IMR-90 (cell line): ENCODE measurements around the gene PLPP3. TPM values are rescaled to one million over a fixed set of nuclear protein-coding genes. Genes with fewer than 3 reads are reported as not detected.
A peak's percentile ranks its signal among the peaks of the same experiment; 100 is the strongest.

ENCODE experiments used
- ATAC-seq: fragments of 200-7000 bp; cut with Tn5 transposase; 2 replicates; pipeline ENCODE4 v1.9.1; 2020; ENCODE audit warnings: low read depth, mild to moderate bottlenecking, moderate library complexity
- BruUV-seq: library from RNA; stranded (reverse); fragments of 400-500 nt; replicated peaks from 2 replicates; lab custom pipeline; 2021; lab: Mats Ljungman, UMichigan
- CTCF ChIA-PET: fragments of 300-600 bp; formaldehyde crosslinking; extraction: SDS; loops from one replicate; lab custom pipeline; 2021; ENCODE audit warnings: antibody characterized with exemption; lab: Yijun Ruan, JAX
- POLR2A ChIA-PET: fragments of 300-600 bp; sonication (Branson Sonifier 250); formaldehyde crosslinking; loops from one replicate; lab custom pipeline; 2022; ENCODE audit warnings: antibody characterized with exemption; ENCODE audit not compliant: unreplicated experiment; lab: Charles Lee
- DNase-seq: peaks from one replicate; pipeline ENCODE4 v3.0.0; 2013
- H2AFZ ChIP-seq: replicated peaks from 2 replicates; pipeline ENCODE3; 2013; ENCODE audit warnings: low read length, mild to moderate bottlenecking; ENCODE audit not compliant: poor library complexity
- H2AK5ac ChIP-seq: 2 replicates; pipeline ENCODE4 v1.6.1; 2013; ENCODE audit warnings: low read depth, low read length, inconsistent platforms
- H2AK9ac ChIP-seq: replicated peaks from 2 replicates; pipeline ENCODE3; 2013; ENCODE audit warnings: mild to moderate bottlenecking, low read depth, low read length, moderate library complexity; ENCODE audit not compliant: poor library complexity
- H2BK120ac ChIP-seq: 2 replicates; pipeline ENCODE4 v1.6.1; 2013; ENCODE audit warnings: low read depth, low read length, inconsistent platforms
- H2BK15ac ChIP-seq: 3 replicates; pipeline ENCODE4 v1.6.1; 2013; ENCODE audit warnings: low read depth, low read length, inconsistent platforms
- H2BK20ac ChIP-seq: 2 replicates; pipeline ENCODE4 v1.6.1; 2013; ENCODE audit warnings: low read depth, mild to moderate bottlenecking, inconsistent platforms, low read length, moderate library complexity
- H2BK5ac ChIP-seq: 2 replicates; pipeline ENCODE4 v1.6.1; 2013; ENCODE audit warnings: mild to moderate bottlenecking, low read depth, low read length, inconsistent platforms; ENCODE audit not compliant: poor library complexity, severe bottlenecking
- H3K14ac ChIP-seq: replicated peaks from 2 replicates; pipeline ENCODE4 v1.6.1; 2013; ENCODE audit warnings: low read depth, low read length, inconsistent platforms
- H3K18ac ChIP-seq: 2 replicates; pipeline ENCODE4 v1.6.1; 2013; ENCODE audit warnings: low read depth, low read length, control low read depth
- H3K23ac ChIP-seq: 2 replicates; pipeline ENCODE4 v1.6.1; 2013; ENCODE audit warnings: low read depth, low read length, inconsistent platforms
- H3K27ac ChIP-seq: 2 replicates; pipeline ENCODE4 v1.5.1; 2013; ENCODE audit warnings: mild to moderate bottlenecking, control low read depth, low read length; ENCODE audit not compliant: insufficient read depth
- H3K27me3 ChIP-seq: 2 replicates; pipeline ENCODE4 v1.6.1; 2013; ENCODE audit warnings: low read length; ENCODE audit not compliant: control insufficient read depth, insufficient read depth
- H3K36me3 ChIP-seq: 2 replicates; pipeline ENCODE4 v1.6.1; 2013; ENCODE audit warnings: low read length, mixed read lengths; ENCODE audit not compliant: control insufficient read depth, insufficient read depth
- H3K4ac ChIP-seq: 2 replicates; pipeline ENCODE4 v1.6.1; 2013; ENCODE audit warnings: low read depth, low read length, inconsistent platforms
- H3K4me1 ChIP-seq: 2 replicates; pipeline ENCODE4 v1.6.1; 2013; ENCODE audit warnings: low read length, mixed read lengths; ENCODE audit not compliant: control insufficient read depth, insufficient read depth
- H3K4me2 ChIP-seq: 2 replicates; pipeline ENCODE4 v1.6.1; 2013; ENCODE audit warnings: low read depth, mild to moderate bottlenecking, control low read depth, low read length, moderate library complexity
- H3K4me3 ChIP-seq: 2 replicates; pipeline ENCODE4 v1.5.1; 2013; ENCODE audit warnings: low read depth, mild to moderate bottlenecking, control low read depth, low read length, moderate library complexity; ENCODE audit not compliant: insufficient read depth
- H3K56ac ChIP-seq: 2 replicates; pipeline ENCODE4 v1.6.1; 2013; ENCODE audit warnings: low read length, inconsistent platforms; ENCODE audit not compliant: insufficient read depth; ENCODE audit errors: extremely low read depth
- H3K79me1 ChIP-seq, 2 experiments: 2 replicates each; pipeline ENCODE4 v1.6.1; 2013; ENCODE audit warnings: low read length in 2 of 2, inconsistent platforms in 1 of 2, low read depth in 1 of 2
- H3K9ac ChIP-seq: 2 replicates; pipeline ENCODE4 v1.6.1; 2013; ENCODE audit warnings: low read depth, low read length, control low read depth
- H3K9me1 ChIP-seq: 2 replicates; pipeline ENCODE4 v1.6.1; 2013; ENCODE audit warnings: low read length, inconsistent platforms; ENCODE audit not compliant: insufficient read depth
- H3K9me3 ChIP-seq: 2 replicates; pipeline ENCODE4 v1.6.1; 2013; ENCODE audit warnings: low read length; ENCODE audit not compliant: control insufficient read depth, insufficient read depth
- H4K20me1 ChIP-seq: 2 replicates; pipeline ENCODE4 v1.6.1; 2013; ENCODE audit warnings: low read length, inconsistent platforms; ENCODE audit not compliant: insufficient read depth
- H4K5ac ChIP-seq: 2 replicates; pipeline ENCODE4 v1.6.1; 2013; ENCODE audit warnings: mild to moderate bottlenecking, low read depth, low read length, control low read depth
- H4K8ac ChIP-seq, 2 experiments: 2 replicates each; pipeline ENCODE4 v1.6.1; 2013; ENCODE audit warnings: low read depth in 2 of 2, low read length in 2 of 2, control low read depth in 1 of 2, inconsistent platforms in 1 of 2
- H4K91ac ChIP-seq: 2 replicates; pipeline ENCODE4 v1.6.1; 2013; ENCODE audit warnings: low read depth, low read length, inconsistent platforms; ENCODE audit not compliant: insufficient read depth
- CHD1 ChIP-seq: IDR thresholded peaks from 2 replicates; pipeline ENCODE4 v1.6.1; 2012; ENCODE audit warnings: low read depth, low read length, improper control_type of control experiment
- MAFK ChIP-seq: IDR thresholded peaks from 2 replicates; pipeline ENCODE4 v1.6.1; 2012; ENCODE audit warnings: low read depth, low read length, improper control_type of control experiment
- WGBS, 2 experiments: methylation state at CpG; one replicate each; pipeline versions ENCODE4 v1.1.5 to v1.1.7; 2013; ENCODE audit warnings: missing lambda C conversion rate in 2 of 2; ENCODE audit not compliant: insufficient read length in 1 of 2; ENCODE audit errors: extremely low coverage in 2 of 2; 5-methylcytosine and 5-hydroxymethylcytosine counted together
- dilution Hi-C: fragments of 300-500 bp; cut with HindIII; formaldehyde crosslinking; loops from one replicate; pipeline ENCODE4 v1.14.3; 2018; ENCODE audit warnings: low sequenced_read_pairs; ENCODE audit not compliant: unreplicated experiment
- in situ Hi-C: fragments of 300-500 bp; cut with MboI; formaldehyde crosslinking; loops from 3 replicates; pipeline ENCODE4 v1.14.3; 2019; ENCODE audit warnings: low sequenced_read_pairs, inconsistent platforms, mixed read lengths
- intact Hi-C: fragments of 100-400 bp; cut with micrococcal nuclease; formaldehyde crosslinking; loops from 2 replicates; pipeline ENCODE4 v1.10.0; 2022
- polyA plus RNA-seq, 3 experiments: library from polyadenylated mRNA; depleted of rRNA; stranded (reverse); fragments of >200 nt; gene quantifications; 2 replicates each; pipeline ENCODE4 v1.2.3, GENCODE V29; 2012; ENCODE audit warnings: low replicate concordance in 1 of 3
- total RNA-seq: library from RNA; depleted of rRNA; stranded (reverse); fragments of >200 nt; gene quantifications from 2 replicates; pipeline ENCODE4 v1.2.3, GENCODE V29; 2012
- TF ChIP-seq, protein P1 (sequence below): conservative IDR thresholded peaks from 2 replicates; pipeline ENCODE4 v1.5.1; 2012; ENCODE audit warnings: mild to moderate bottlenecking, low read depth, low read length, improper control_type of control experiment

PLPP3 gene
- total and polyA plus RNA-seq, 2 of the 4 experiments (the other 2 are of a cell fraction) = 49.9 to 56.6 TPM

DNA sequence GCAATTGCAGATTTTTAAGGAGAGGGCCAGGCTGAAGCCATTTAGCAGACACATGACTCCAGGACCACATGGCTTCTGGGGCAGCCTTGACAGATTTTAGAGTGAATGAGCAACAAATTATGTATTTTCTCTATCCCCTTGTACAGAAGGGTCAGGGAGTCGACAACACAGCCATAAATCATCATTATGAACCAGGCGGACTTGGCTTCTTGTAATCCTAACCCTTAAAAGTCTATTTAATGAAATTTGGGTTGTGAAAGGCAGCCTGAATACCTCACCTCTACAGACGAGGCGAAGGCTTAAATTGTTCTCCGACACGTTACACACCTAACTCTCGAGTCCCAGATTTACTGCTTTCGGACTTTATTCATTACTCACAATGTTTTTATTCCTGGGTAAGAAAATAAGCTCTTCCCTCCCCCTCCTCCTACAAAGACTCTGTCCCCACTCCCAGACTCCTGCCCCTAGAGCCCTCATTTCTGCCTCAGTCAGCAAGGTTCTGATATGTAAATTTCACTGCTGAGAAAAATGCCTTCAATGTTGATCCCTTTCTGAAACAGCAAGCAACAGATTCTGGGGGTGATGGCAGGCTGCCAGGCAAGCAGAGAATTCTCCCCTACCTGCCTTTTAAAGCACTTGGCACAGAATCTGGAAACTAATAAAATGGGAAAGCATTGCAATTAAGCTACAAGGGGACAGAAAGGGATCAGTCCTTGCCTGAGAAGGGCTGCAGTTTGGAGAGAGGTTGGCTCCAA lies 51.6 kb downstream of the PLPP3 start:
- H2AK5ac ChIP-seq = no peak overlapping the region
- in situ Hi-C loops = no loop called here

More for the DNA sequence above, 51.6 kb downstream of the PLPP3 start:
- Histone ChIP-seq H2AK9ac (no peak overlapping the region), H3K36me3 (peaks cover 63% of the 10 kb centered on the region), H3K4me3 (no peak overlapping the region), H3K9me1 (peaks cover 28% of the 10 kb centered on the region), H4K91ac (no peak overlapping the region), H3K4me2 (no peak overlapping the region; the same call in 1 of the 2 replicates), H3K79me1 (peaks cover 56 to 87% of the 10 kb centered on the region in 2 experiments), H3K14ac (0 out of 2 replicates have a peak overlapping the region, but pooled peaks have one; percentile 24), H3K4ac (no peak overlapping the region), H2BK5ac (no peak overlapping the region), H3K9me3 (no peaks in the 10 kb centered on the region), H3K56ac (no peak overlapping the region), H4K8ac (no peak overlapping the region), H3K27me3 (no peaks in the 10 kb centered on the region), H3K9ac (no peak overlapping the region), H2BK120ac (no peak overlapping the region), H2BK20ac (no peak overlapping the region), H3K23ac (no peak overlapping the region), H4K5ac (no peak overlapping the region), H2AFZ (no peak overlapping the region), H3K18ac (no peak overlapping the region), H3K27ac (no peak overlapping the region), H4K20me1 (peaks cover 84% of the 10 kb centered on the region), H2BK15ac (no peak overlapping the region), H3K4me1 (peaks cover 14% of the 10 kb centered on the region)
- TF ChIP-seq, protein P1, sequence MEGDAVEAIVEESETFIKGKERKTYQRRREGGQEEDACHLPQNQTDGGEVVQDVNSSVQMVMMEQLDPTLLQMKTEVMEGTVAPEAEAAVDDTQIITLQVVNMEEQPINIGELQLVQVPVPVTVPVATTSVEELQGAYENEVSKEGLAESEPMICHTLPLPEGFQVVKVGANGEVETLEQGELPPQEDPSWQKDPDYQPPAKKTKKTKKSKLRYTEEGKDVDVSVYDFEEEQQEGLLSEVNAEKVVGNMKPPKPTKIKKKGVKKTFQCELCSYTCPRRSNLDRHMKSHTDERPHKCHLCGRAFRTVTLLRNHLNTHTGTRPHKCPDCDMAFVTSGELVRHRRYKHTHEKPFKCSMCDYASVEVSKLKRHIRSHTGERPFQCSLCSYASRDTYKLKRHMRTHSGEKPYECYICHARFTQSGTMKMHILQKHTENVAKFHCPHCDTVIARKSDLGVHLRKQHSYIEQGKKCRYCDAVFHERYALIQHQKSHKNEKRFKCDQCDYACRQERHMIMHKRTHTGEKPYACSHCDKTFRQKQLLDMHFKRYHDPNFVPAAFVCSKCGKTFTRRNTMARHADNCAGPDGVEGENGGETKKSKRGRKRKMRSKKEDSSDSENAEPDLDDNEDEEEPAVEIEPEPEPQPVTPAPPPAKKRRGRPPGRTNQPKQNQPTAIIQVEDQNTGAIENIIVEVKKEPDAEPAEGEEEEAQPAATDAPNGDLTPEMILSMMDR = no peak
- TF ChIP-seq MAFK = 0 out of 2 replicates have a peak, but pooled peaks have one; percentile 14
- TF ChIP-seq CHD1 = no peak
- no CpG with 5 or more reads among the region's 8 CpGs for WGBS, 2 experiments
- BruUV-seq = no TSS peak
- ChIA-PET CTCF (interaction anchor here (0.7 kb wide), 1 partner anchor 175 kb away, joined by 4 read pairs; no protein-coding TSS in a partner anchor), POLR2A (no interaction called here)
- dilution Hi-C loops = no loop called here
- DNase-seq = no peak
- ATAC-seq = no peak
- intact Hi-C loops = no loop called here
